CD8-positive, alpha-beta memory T cell (primary cell): ENCODE data around the gene CHRNG. TPM values are rescaled to one million over a fixed set of nuclear protein-coding genes. Genes with fewer than 3 reads are reported as not detected.

Experiments
- polyA plus RNA-seq: library from polyadenylated mRNA; unstranded; fragments of 300-500 nt; fragmentation: Illumina TruSeq; gene quantifications from one replicate; pipeline ENCODE4 v1.2.3, GENCODE V29; 2021
- total RNA-seq, 2 experiments: library from RNA; stranded (reverse); gene quantifications; one replicate each; pipeline ENCODE4 v1.2.3, GENCODE V29; 2021

CHRNG gene
- total and polyA plus RNA-seq, 3 experiments from 2014 or later = not detected

Other genes with a start within 250 kb of the CHRNG start
- gene ALPP, start 160.9 kb upstream of the CHRNG start, total RNA-seq = not detected
- not detected for gene ALPP, start 160.9 kb upstream of the CHRNG start, polyA plus RNA-seq
- not detected for gene ALPG, start 132.8 kb upstream of the CHRNG start, total RNA-seq
- gene ALPG, start 132.8 kb upstream of the CHRNG start, polyA plus RNA-seq = not detected
- not detected for gene ALPI, start 83.5 kb upstream of the CHRNG start, total RNA-seq
- gene ALPI, start 83.5 kb upstream of the CHRNG start, polyA plus RNA-seq = not detected
- gene ECEL1, start 51.9 kb upstream of the CHRNG start, total RNA-seq = not detected
- not detected for gene ECEL1, start 51.9 kb upstream of the CHRNG start, polyA plus RNA-seq
- not detected for gene PRSS56, start 19.3 kb upstream of the CHRNG start, total RNA-seq
- gene PRSS56, start 19.3 kb upstream of the CHRNG start, polyA plus RNA-seq = not detected
- not detected for gene CHRND, start 13.5 kb upstream of the CHRNG start, total RNA-seq
- gene CHRND, start 13.5 kb upstream of the CHRNG start, polyA plus RNA-seq = not detected
- gene TIGD1, start 10.9 kb downstream of the CHRNG start, total RNA-seq = 1 to 10 TPM; 6.5 to 7.0 TPM
- gene TIGD1, start 10.9 kb downstream of the CHRNG start, polyA plus RNA-seq = 6.4 TPM
- 10 to 100 TPM; 68.8 to 76.5 TPM for gene EIF4E2, start 11.0 kb downstream of the CHRNG start, total RNA-seq
- gene EIF4E2, start 11.0 kb downstream of the CHRNG start, polyA plus RNA-seq = 73.2 TPM
- gene EFHD1, start 93.9 kb downstream of the CHRNG start, total RNA-seq = under 1 TPM; 0.22 to 0.33 TPM
- gene EFHD1, start 93.9 kb downstream of the CHRNG start, polyA plus RNA-seq = 1.6 TPM
- 10 to 100 TPM; 54.7 to 55.8 TPM for gene GIGYF2, start 157.6 kb downstream of the CHRNG start, total RNA-seq
- gene GIGYF2, start 157.6 kb downstream of the CHRNG start, polyA plus RNA-seq = 27.2 TPM
- gene KCNJ13, start 236.9 kb downstream of the CHRNG start, total RNA-seq = not detected
- 0.20 TPM for gene KCNJ13, start 236.9 kb downstream of the CHRNG start, polyA plus RNA-seq